Fibroblast of peridontal ligament (primary cell): ENCODE data around the gene PRR20G.

Experiments used
- DNase-seq: peaks from one replicate; pipeline ENCODE4 v3.0.0-alpha.2; 2010; ENCODE audit errors: extremely low read depth

Gene PRR20G

GRCh38 chr3:127263586-127264231 is 24.1 kb downstream of the PRR20G start:
- no peak for DNase-seq

- DNase-seq = no peak
Measured at GRCh38 chr3:127263037-127263436, 24.8 kb downstream of the PRR20G start.

GRCh38 chr3:127262533-127262932 is 25.3 kb downstream of the PRR20G start:
- no peak for DNase-seq

- no peak for DNase-seq
Measured at GRCh38 chr3:127261925-127262324, 25.9 kb downstream of the PRR20G start.

- no peak for DNase-seq
Measured at GRCh38 chr3:127260826-127261555, 26.9 kb downstream of the PRR20G start.

- no peak for DNase-seq
Measured at GRCh38 chr3:127260416-127260815, 27.4 kb downstream of the PRR20G start.

GRCh38 chr3:127259882-127260281 is 28.0 kb downstream of the PRR20G start:
- DNase-seq = no peak

GRCh38 chr3:127258733-127259132 is 29.1 kb downstream of the PRR20G start:
- no peak for DNase-seq

GRCh38 chr3:127257351-127257750 is 30.5 kb downstream of the PRR20G start:
- DNase-seq = no peak

- no peak for DNase-seq
Measured at GRCh38 chr3:127256733-127257271, 31.0 kb downstream of the PRR20G start.

GRCh38 chr3:127256138-127256537 is 31.7 kb downstream of the PRR20G start:
- DNase-seq = no peak

- no peak for DNase-seq
Measured at GRCh38 chr3:127255516-127255915, 32.3 kb downstream of the PRR20G start.

- no peak for DNase-seq
Measured at GRCh38 chr3:127254730-127255129, 33.1 kb downstream of the PRR20G start.

GRCh38 chr3:127254033-127254644 is 33.7 kb downstream of the PRR20G start:
- DNase-seq = no peak

GRCh38 chr3:127253491-127253890 is 34.4 kb downstream of the PRR20G start:
- no peak for DNase-seq

GRCh38 chr3:127252446-127252845 is 35.4 kb downstream of the PRR20G start:
- no peak for DNase-seq

GRCh38 chr3:127250032-127250431 is 37.8 kb downstream of the PRR20G start:
- no peak for DNase-seq

GRCh38 chr3:127247292-127247691 is 40.6 kb downstream of the PRR20G start:
- DNase-seq = no peak

- DNase-seq = no peak
Measured at GRCh38 chr3:127238602-127239001, 49.2 kb downstream of the PRR20G start.

GRCh38 chr3:127237835-127238234 is 50.0 kb downstream of the PRR20G start:
- DNase-seq = no peak

- DNase-seq = no peak
Measured at GRCh38 chr3:127235706-127236105, 52.1 kb downstream of the PRR20G start.

- DNase-seq = no peak
Measured at GRCh38 chr3:127234778-127235177, 53.1 kb downstream of the PRR20G start.
